Activated CD8-positive, alpha-beta memory T cell treated with anti-CD3 and anti-CD28 coated beads, Interleukin-2, amount 10 ng/mL, durations not matched to agents 7 days and 5 days (primary cell): ENCODE data around the gene GABRA5. TPM values are rescaled to one million over a fixed set of nuclear protein-coding genes. Genes with fewer than 3 reads are reported as not detected.
"Not testable (repeated sequence)": the region's sequence is repeated elsewhere in the genome, so short reads cannot be mapped to it uniquely, and the experiment has no call there.

Experiments
- ATAC-seq: fragments of 150-1000 bp; cut with Tn5 transposase; one replicate; pipeline ENCODE4 v1.10.0; 2021; ENCODE audit warnings: moderate library complexity
- CTCF ChIA-PET: fragments of 350-600 bp; sonication (Branson Sonifier 250); formaldehyde crosslinking; loops from one replicate; lab custom pipeline; 2021; ENCODE audit warnings: antibody characterized with exemption; lab: Charles Lee
- DNase-seq: peaks from one replicate; pipeline ENCODE4 v3.0.0-alpha.2; 2020
- H3K27ac Mint-ChIP-seq: one replicate; pipeline ENCODE4 v1.8.0; 2021; ENCODE audit warnings: mild to moderate bottlenecking, mixed read lengths
- H3K27me3 Mint-ChIP-seq: one replicate; pipeline ENCODE4 v1.8.0; 2021; ENCODE audit warnings: mixed read lengths
- H3K36me3 Mint-ChIP-seq: one replicate; pipeline ENCODE4 v1.8.0; 2021; ENCODE audit warnings: mild to moderate bottlenecking, mixed read lengths
- H3K4me1 Mint-ChIP-seq: one replicate; pipeline ENCODE4 v1.8.0; 2021; ENCODE audit warnings: mixed read lengths
- H3K4me3 Mint-ChIP-seq: one replicate; pipeline ENCODE4 v1.8.0; 2021; ENCODE audit warnings: mild to moderate bottlenecking, moderate library complexity, mixed read lengths
- H3K9me3 Mint-ChIP-seq: one replicate; pipeline ENCODE4 v1.8.0; 2022; ENCODE audit warnings: low read depth, mixed read lengths
- total RNA-seq, 2 experiments: library from RNA; stranded (reverse); gene quantifications; one replicate each; pipeline ENCODE4 v1.2.3, GENCODE V29; 2021

The GABRA5 gene
- not detected for total RNA-seq

DNA sequence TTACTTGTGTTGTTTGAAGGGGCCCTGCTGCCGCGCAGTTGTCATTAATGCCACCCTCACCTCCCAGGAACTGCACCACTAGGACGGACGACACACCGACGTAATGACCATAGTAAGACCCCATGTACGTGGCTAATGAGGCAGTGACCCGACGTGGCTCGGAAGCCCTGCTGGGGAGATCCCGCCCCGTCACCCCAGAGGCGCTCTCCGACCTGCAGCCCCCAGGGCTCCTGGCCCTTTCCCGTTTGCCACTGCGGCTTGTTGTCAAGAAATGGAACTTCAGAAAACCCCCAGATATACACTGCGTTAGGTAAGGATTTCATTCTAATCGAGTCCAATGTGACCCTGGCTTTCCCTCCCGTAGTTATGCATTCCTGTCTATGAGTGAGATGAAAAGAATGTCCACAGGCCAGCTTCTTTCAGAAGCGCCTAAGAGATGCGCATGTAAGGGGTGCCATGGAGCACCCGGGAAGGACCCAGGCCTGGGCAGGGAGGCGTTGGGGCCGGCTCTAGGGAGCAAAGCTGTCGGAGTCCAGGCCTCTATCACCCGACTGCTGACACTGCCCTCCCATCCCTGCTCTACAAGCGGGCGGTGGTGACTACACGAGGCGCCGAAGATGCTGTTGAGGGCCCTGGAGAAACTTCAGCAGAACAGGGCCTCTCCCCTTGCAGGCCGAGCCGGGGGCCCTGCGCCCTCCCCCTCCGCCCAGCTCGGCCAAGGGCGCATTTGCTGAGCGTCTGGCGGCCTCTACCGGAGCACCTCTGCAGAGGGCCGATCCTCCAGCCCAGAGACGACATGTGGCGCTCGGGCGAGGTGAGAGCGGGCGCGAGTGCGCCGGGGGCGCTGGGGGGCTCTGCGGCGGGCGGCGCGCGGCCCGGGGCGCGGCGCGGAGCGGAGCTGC lies at the start of gene GABRA5:
GABRA5 (plus strand) TSS at position 765 of the 902 bp plus-strand sequence. CDS start 2,187 bp downstream, outside the sequence.
- Mint-ChIP-seq H3K4me1 (no peaks in the 10 kb centered on the region), H3K27ac (no peak within 1 kb of the TSS), H3K9me3 (no peaks in the 10 kb centered on the region), H3K4me3 (no peak within 1 kb of the TSS), H3K27me3 (peaks cover 25% of the 10 kb centered on the region), H3K36me3 (no peaks in the 10 kb centered on the region)
- DNase-seq (no peak), ATAC-seq (no peak)
- CTCF ChIA-PET, result no interaction called here

DNA sequence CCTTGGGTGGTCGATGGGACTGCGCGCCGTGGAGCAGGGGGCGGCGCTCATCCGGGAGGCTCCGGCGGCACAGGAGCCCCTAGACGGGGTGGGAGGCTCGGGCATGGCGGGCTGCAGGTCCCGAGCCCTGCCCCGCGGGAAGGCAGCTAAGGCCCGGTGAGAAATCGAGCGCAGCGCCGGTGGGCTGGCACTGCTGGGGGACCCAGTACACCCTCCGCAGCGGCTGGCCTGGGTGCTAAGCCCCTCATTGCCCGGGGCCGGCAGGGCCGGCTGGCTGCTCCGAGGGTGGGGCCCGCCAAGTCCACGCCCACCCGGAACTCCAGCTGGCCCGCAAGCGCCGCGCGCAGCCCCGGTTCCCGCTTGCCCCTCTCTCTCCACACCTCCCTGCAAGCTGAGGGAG lies 35.7 kb upstream of the GABRA5 start:
- DNase-seq, ATAC-seq, H3K4me1 Mint-ChIP-seq, CTCF ChIA-PET, H3K27ac Mint-ChIP-seq, H3K4me3 Mint-ChIP-seq, H3K36me3 Mint-ChIP-seq, H3K27me3 Mint-ChIP-seq: not testable (repeated sequence)
- H3K9me3 Mint-ChIP-seq, result peaks cover 17% of the 10 kb centered on the region

DNA sequence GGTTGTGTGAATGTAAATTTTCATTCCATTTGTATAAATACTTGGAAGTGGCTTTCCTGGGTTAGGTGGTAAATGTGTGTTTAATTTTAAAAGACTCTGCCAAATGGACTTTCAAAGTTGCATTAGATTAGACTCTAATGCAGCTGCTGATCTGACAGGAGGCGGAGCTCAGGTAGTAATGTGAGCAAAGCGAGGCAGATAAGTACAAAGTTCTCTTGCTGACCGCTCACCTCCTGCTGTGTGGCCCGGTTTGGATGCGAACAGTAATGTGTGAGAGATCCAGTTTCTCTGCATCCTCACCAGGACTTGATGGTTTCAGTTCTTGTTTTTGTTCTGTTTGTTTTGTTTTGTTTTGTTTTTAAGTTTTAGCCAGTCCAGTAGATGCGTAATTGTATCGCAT lies 34.9 kb upstream of the GABRA5 start:
- Mint-ChIP-seq H3K27me3 (no peaks in the 10 kb centered on the region), H3K36me3 (no peaks in the 10 kb centered on the region), H3K4me3 (no peak overlapping the region), H3K9me3 (peaks cover 21% of the 10 kb centered on the region), H3K27ac (no peak overlapping the region), H3K4me1 (no peaks in the 10 kb centered on the region)
- DNase-seq (no peak), ATAC-seq (no peak)
- CTCF ChIA-PET, result no interaction called here

DNA sequence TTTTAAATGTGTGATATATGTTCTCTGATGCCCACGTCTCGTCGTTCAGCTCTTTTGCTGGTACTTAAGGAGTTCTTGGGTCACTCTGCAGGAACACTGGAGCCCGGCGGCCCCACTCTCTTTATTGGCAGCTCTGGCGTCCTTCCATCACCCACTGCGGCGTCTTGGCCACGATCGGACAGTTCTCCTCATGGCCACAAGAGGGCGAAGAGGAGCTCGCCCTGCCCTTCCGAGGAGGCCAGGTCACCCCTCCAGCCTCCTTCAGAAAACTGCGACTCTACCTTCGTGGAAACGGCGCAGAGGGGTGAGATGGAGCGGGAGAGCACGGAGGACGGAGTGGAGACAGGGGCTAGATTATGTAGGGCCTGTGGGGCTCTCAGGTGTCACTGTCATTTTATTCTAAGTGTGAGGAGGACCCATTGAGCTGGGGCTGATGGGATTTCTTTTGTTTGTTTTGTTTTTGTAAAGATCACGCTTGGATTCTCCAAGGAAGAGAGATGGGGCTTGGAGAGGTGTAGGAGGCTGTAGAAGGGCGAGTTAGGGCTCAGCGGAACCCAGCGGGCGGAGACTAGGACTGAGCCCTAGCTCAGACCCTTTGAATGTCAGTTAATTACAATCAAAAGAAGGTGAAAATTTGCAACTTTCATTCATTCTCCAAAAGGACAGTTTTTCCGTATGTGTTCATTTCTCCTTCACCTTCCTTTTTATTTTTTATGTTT lies 28.0 kb upstream of the GABRA5 start:
- CTCF ChIA-PET, result no interaction called here
- H3K4me3 Mint-ChIP-seq, result no peak overlapping the region
- DNase-seq, result no peak
- no peak overlapping the region for H3K27ac Mint-ChIP-seq
- H3K4me1 Mint-ChIP-seq, result no peaks in the 10 kb centered on the region
- H3K27me3 Mint-ChIP-seq, result no peaks in the 10 kb centered on the region
- ATAC-seq, result no peak
- H3K36me3 Mint-ChIP-seq, result no peaks in the 10 kb centered on the region
- peaks cover 18% of the 10 kb centered on the region for H3K9me3 Mint-ChIP-seq

DNA sequence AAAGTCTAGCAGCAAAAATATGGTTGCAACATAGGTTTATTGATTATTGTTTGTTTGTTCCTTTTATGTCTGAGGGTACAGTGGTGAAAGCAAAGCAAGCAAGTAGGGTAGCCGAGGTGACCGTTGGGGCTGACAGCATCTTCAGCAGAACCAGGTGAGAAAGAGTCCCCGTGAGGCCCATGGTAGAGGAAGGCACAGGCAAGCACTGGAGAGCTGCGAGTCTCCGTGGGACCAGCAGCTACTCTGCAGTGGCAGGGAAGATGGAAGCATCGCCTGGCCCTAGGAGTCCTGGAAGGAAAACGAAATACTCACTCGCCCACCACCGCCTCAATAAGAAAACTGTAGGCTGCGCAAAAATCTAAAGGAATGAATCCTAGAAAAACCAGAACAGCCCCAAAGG lies 25.3 kb upstream of the GABRA5 start:
- H3K4me3 Mint-ChIP-seq, result no peak overlapping the region
- CTCF ChIA-PET, result no interaction called here
- H3K36me3 Mint-ChIP-seq, result no peaks in the 10 kb centered on the region
- H3K27ac Mint-ChIP-seq, result no peak overlapping the region
- DNase-seq (no peak), ATAC-seq (no peak)
- H3K27me3 Mint-ChIP-seq, result no peaks in the 10 kb centered on the region
- H3K9me3 Mint-ChIP-seq, result peaks cover 12% of the 10 kb centered on the region
- no peaks in the 10 kb centered on the region for H3K4me1 Mint-ChIP-seq

DNA sequence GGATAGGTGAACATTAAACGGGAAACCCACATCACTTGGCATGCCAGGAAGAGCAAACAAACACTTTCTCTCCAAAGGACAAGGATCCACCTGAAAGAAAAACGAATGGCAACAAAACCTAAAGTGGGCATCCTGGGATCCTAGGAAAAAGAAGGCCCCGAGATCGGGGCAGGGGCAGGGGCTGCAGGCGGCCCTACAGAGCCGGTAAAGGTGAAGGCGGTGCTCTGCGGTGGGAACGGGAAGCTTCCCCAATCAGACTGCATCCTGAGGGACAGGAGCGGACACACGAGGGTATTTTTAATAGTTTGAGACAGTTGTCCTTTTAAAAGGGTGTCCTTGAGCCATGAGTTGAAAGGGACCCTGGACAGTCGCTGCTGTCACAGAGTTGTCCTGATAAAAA lies 24.9 kb upstream of the GABRA5 start:
- no peaks in the 10 kb centered on the region for H3K36me3 Mint-ChIP-seq
- CTCF ChIA-PET, result no interaction called here

DNA sequence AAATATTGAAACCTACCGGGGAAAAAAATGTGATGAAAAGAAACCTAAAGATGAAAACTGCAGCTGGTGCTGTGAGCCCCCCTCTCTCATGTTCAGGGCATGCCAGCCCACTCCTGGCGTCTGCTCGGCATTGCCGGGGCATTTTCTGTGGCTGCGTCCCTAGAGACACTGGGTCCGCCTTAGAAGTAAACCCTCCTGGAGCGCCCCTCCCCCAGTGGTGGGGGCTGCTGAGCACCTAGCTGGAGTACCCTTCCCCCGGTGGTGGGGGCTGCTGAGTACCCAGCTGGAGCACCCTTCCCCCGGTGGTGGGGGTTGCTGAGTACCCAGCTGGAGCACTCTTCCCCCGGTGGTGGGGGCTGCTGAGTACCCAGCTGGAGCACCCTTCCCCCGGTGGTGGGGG lies 24.5 kb upstream of the GABRA5 start:
- Mint-ChIP-seq H3K4me3 (no peak overlapping the region), H3K4me1 (no peaks in the 10 kb centered on the region), H3K9me3 (peaks cover 13% of the 10 kb centered on the region), H3K27ac (no peak overlapping the region), H3K36me3 (no peaks in the 10 kb centered on the region), H3K27me3 (no peaks in the 10 kb centered on the region)
- ATAC-seq (no peak), DNase-seq (no peak)
- CTCF ChIA-PET, result no interaction called here

More for the DNA sequence above, 24.9 kb upstream of the GABRA5 start:
- Mint-ChIP-seq H3K9me3 (peaks cover 14% of the 10 kb centered on the region), H3K4me3 (no peak overlapping the region), H3K27ac (no peak overlapping the region), H3K27me3 (no peaks in the 10 kb centered on the region), H3K4me1 (no peaks in the 10 kb centered on the region)
- ATAC-seq (no peak), DNase-seq (no peak)

DNA sequence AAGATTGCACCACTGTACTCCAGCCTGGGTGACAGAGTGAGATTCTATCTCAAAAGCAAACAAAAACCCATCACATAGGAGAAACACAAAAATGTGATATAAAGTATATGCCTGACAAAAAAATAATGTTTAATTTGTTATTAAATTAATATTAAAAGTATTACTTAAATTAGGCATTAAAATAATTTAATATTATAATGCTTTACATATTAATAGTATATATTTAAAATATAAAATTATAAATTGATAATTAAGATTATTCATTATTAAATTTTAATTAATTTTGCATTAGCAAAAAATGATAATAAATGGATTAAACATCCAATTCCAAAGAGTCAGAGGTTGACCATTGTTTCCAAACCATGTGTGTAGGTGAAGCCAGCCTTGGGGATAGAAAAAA lies 22.0 kb upstream of the GABRA5 start:
- DNase-seq (no peak), ATAC-seq (no peak)
- Mint-ChIP-seq H3K9me3 (peaks cover 15% of the 10 kb centered on the region), H3K27ac (no peak overlapping the region), H3K4me3 (no peak overlapping the region), H3K27me3 (no peaks in the 10 kb centered on the region), H3K4me1 (no peaks in the 10 kb centered on the region), H3K36me3 (no peaks in the 10 kb centered on the region)
- CTCF ChIA-PET, result no interaction called here

DNA sequence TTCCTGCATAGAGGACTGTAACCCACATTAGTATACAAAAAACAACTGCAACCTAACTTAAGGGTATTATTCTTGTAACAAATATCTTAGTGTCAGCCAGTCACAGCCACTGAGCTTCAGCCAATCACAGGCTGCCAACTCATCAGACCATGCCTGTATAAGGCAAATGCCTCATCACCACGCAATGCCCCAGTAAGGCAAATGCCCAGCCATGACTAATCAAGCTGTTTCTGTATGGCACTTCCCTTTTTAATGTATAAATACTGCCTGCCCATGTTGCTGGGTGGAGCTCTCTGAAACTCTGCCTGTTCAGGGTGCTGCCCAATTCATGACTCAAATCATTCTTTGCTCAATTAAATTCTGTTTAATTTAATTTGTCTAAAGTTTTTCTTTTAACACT lies 18.4 kb upstream of the GABRA5 start:
- Mint-ChIP-seq H3K9me3 (peaks cover 15% of the 10 kb centered on the region), H3K27me3 (no peaks in the 10 kb centered on the region)
- CTCF ChIA-PET, result no interaction called here

DNA sequence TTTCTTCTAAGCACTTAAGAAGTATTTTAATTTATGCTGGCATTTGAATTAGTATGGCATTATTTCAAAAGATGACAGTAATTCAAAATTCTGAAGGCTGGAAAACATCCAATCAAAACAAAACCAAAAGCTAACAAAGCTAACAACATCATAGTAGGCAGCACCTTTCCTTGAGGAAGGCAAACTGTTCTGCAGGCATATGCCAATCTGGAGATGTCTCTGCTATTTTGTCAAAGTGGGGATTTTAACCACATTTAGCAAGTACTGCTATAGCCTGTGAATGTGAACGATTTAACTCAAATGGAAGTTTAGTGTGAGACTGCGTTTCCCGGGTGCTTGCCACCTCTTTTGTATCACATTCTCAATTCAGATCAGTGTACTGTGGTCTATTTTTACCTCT lies 16.7 kb upstream of the GABRA5 start:
- Mint-ChIP-seq H3K9me3 (peaks cover 15% of the 10 kb centered on the region), H3K27me3 (no peaks in the 10 kb centered on the region), H3K4me3 (no peak overlapping the region), H3K36me3 (no peaks in the 10 kb centered on the region), H3K27ac (no peak overlapping the region), H3K4me1 (no peaks in the 10 kb centered on the region)
- CTCF ChIA-PET, result no interaction called here
- DNase-seq (no peak), ATAC-seq (no peak)

More for the DNA sequence above, 18.4 kb upstream of the GABRA5 start:
- Mint-ChIP-seq H3K27ac (no peak overlapping the region), H3K36me3 (no peaks in the 10 kb centered on the region), H3K4me1 (no peaks in the 10 kb centered on the region), H3K4me3 (no peak overlapping the region)
- no peak for ATAC-seq
- DNase-seq, result no peak

DNA sequence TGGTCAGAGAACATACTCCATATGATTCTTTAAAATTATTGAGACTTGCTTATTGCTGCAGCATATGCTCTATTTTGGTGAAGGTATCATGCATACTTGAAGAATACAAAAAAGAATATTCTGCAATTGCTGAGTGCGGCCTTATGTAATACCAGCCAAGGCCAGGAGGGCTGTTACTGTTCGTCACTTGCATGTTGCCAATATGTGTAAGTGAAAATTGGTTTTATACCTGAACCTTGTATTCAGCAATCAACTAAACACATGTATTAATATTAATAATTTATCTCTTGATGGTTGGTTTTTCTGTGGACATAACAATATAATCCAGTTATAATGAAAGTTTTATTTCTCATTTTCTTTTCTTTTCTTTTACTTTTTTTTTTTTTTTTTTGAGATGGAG lies 13.9 kb upstream of the GABRA5 start:
- CTCF ChIA-PET, result no interaction called here
- Mint-ChIP-seq H3K27ac (no peak overlapping the region), H3K36me3 (no peaks in the 10 kb centered on the region), H3K9me3 (peaks cover 8% of the 10 kb centered on the region), H3K27me3 (no peaks in the 10 kb centered on the region), H3K4me3 (no peak overlapping the region), H3K4me1 (no peaks in the 10 kb centered on the region)
- ATAC-seq (no peak), DNase-seq (no peak)

DNA sequence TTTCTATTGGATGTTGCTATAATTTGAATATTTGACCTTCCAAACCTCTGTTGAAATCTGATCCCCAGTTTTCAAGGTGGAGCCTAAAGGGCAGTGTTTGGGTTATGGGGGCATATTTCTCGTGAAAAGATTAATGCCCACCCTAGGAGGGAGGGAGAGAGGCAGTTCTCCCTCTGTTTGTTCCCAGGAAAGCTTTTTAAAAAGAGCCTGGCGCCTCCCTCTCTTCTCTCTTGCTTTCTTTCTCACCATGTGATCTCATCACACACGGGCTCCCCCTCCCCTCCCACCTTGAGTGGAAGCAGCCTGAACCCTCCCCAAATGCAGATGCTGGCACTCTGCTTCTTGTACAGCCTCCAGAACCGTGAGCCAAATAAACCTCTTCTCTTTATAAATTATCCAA lies 12.4 kb upstream of the GABRA5 start:
- Mint-ChIP-seq H3K4me3 (no peak overlapping the region), H3K9me3 (peaks cover under 1% of the 10 kb centered on the region), H3K36me3 (no peaks in the 10 kb centered on the region), H3K27me3 (no peaks in the 10 kb centered on the region), H3K4me1 (no peaks in the 10 kb centered on the region), H3K27ac (no peak overlapping the region)
- ATAC-seq (no peak), DNase-seq (no peak)
- CTCF ChIA-PET, result no interaction called here

DNA sequence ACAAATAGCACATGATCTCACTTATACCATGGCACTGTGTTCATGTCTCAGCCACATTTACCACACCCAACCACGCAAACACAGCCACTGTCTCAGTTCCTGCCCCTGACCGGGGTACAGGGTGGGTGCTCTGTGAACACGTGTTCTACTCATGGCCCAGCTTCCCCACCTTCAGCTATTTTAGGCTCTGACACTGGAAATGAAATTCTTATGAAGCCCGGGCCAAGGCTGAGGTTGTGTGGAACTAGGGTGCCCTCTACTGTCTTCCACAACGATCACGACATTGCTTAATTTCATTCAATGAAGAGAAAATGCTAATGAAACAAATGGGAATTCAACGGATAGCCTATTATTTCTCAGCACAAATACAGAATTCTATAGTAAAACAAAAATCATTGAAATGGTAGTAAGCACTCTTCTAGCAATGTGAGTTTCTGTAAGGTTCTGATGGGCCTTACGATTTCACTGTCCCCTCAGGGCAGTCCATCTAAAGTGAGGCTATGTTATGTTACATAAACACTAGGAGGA lies 2.1 kb upstream of the GABRA5 start:
- H3K4me1 Mint-ChIP-seq, result no peaks in the 10 kb centered on the region
- peaks cover 25% of the 10 kb centered on the region for H3K27me3 Mint-ChIP-seq
- H3K27ac Mint-ChIP-seq, result no peak overlapping the region
- CTCF ChIA-PET, result no interaction called here
- no peaks in the 10 kb centered on the region for H3K36me3 Mint-ChIP-seq
- peaks cover 2% of the 10 kb centered on the region for H3K9me3 Mint-ChIP-seq
- no peak for ATAC-seq
- H3K4me3 Mint-ChIP-seq, result no peak overlapping the region
- no peak for DNase-seq
